K562 (cell line): Measurements from ENCODE around the gene EPB41L4B. TPM values are rescaled to one million over a fixed set of nuclear protein-coding genes. Genes with fewer than 3 reads are reported as not detected.

Experiments
- ATAC-seq: fragments of 200-7000 bp; cut with Tn5 transposase; 3 replicates; pipeline ENCODE4 v1.9.1; 2020; ENCODE audit warnings: moderate library complexity
- BruUV-seq: library from RNA; stranded (reverse); fragments of 400-500 nt; replicated peaks from 2 replicates; lab custom pipeline; 2021; lab: Mats Ljungman, UMichigan
- CTCF ChIA-PET: fragments of 300-600 bp; formaldehyde crosslinking; extraction: SDS; loops from one replicate; lab custom pipeline; 2021; ENCODE audit warnings: low intra/inter-chr PET ratio; lab: Yijun Ruan, JAX
- POLR2A ChIA-PET: fragments of 300-600, 350-650 bp; sonication (Branson Sonifier 250); formaldehyde crosslinking; extraction: SDS; loops from one replicate; lab custom pipeline; 2021; ENCODE audit warnings: antibody characterized with exemption, inconsistent platforms; lab: Yijun Ruan, JAX
- DNase-seq, 4 experiments: peaks; one replicate each; pipeline versions ENCODE4 v3.0.0 to v3.0.0-alpha.2; 2011 to 2018; ENCODE audit warnings: low spot score in 3 of 4, mixed read lengths in 3 of 4; ENCODE audit errors: extremely low read depth in 1 of 4
- FAIRE-seq: peaks from 2 replicates; lab custom pipeline; 2011; peaks lifted over from hg19 to GRCh38; lab: Jason Lieb, UNC
- H2AFZ ChIP-seq: 2 replicates; pipeline ENCODE4 v1.6.0; 2011; ENCODE audit warnings: low read depth, low read length, control low read depth, inconsistent platforms
- H3K27ac ChIP-seq: fragments of 200-600 bp; 3 replicates; pipeline ENCODE4 v1.8.0; 2011; ENCODE audit warnings: low read depth, mild to moderate bottlenecking, control low read depth, inconsistent platforms, low read length, moderate library complexity, mixed read lengths; ENCODE audit errors: extremely low read depth
- H3K27me3 ChIP-seq, 2 experiments: fragments of 300-600 bp in 1 of 2; 2 replicates in 1 of 2; 3 replicates in 1 of 2; pipeline versions ENCODE4 v1.6.0 to v1.8.0; 2011; ENCODE audit warnings: inconsistent platforms in 2 of 2, low read length in 2 of 2, mild to moderate bottlenecking in 1 of 2, mixed read lengths in 1 of 2, moderate library complexity in 1 of 2; ENCODE audit not compliant: control insufficient read depth in 2 of 2, insufficient read depth in 2 of 2
- H3K36me3 ChIP-seq: fragments of 300-600 bp; 3 replicates; pipeline ENCODE4 v1.8.0; 2011; ENCODE audit warnings: mild to moderate bottlenecking, low read length, inconsistent platforms; ENCODE audit not compliant: control insufficient read depth, insufficient read depth
- H3K4me1 ChIP-seq, 2 experiments: fragments of 200-600 bp in 1 of 2; replicated peaks in 1 of 2; 2 replicates in 1 of 2; 3 replicates in 1 of 2; pipeline versions ENCODE4 v1.5.1 to v1.8.0; 2011; ENCODE audit warnings: inconsistent platforms in 2 of 2, low read length in 2 of 2, mild to moderate bottlenecking in 1 of 2, mixed read lengths in 1 of 2, moderate library complexity in 1 of 2; ENCODE audit not compliant: control insufficient read depth in 2 of 2, insufficient read depth in 2 of 2
- H3K4me2 ChIP-seq: 2 replicates; pipeline ENCODE4 v1.6.1; 2011; ENCODE audit warnings: low read length, control low read depth, inconsistent platforms, mixed read lengths; ENCODE audit not compliant: insufficient read depth
- H3K4me3 ChIP-seq: fragments of 200-600 bp; sonication (generic), shearing (Covaris generic); 2 replicates; pipeline ENCODE4 v1.5.1; 2016; ENCODE audit warnings: control low read depth, inconsistent platforms
- H3K79me2 ChIP-seq: fragments of 200-600 bp; 3 replicates; pipeline ENCODE4 v1.8.0; 2011; ENCODE audit warnings: low read length, inconsistent platforms; ENCODE audit not compliant: control insufficient read depth, insufficient read depth
- H3K9ac ChIP-seq, 2 experiments: 2 replicates each; pipeline versions ENCODE4 v1.6.0 to v1.6.1; 2011; ENCODE audit warnings: low read depth in 2 of 2, low read length in 2 of 2, control low read depth in 1 of 2, inconsistent platforms in 1 of 2, mild to moderate bottlenecking in 1 of 2, mixed read lengths in 1 of 2; ENCODE audit not compliant: insufficient read depth in 1 of 2
- H3K9me1 ChIP-seq: one replicate; pipeline ENCODE4 v1.6.0; 2011; ENCODE audit warnings: inconsistent platforms, mild to moderate bottlenecking, low read length, moderate library complexity; ENCODE audit not compliant: control insufficient read depth, insufficient read depth
- H3K9me3 ChIP-seq: replicated peaks from 2 replicates; pipeline ENCODE4 v1.5.1; 2011; ENCODE audit warnings: low read depth, low read length, inconsistent platforms; ENCODE audit not compliant: control insufficient read depth, insufficient read depth
- H4K20me1 ChIP-seq: replicated peaks from 2 replicates; pipeline ENCODE4 v1.6.1; 2011; ENCODE audit warnings: low read length, inconsistent platforms, mixed read lengths; ENCODE audit not compliant: control insufficient read depth, insufficient read depth
- CTCF ChIP-seq, 3 experiments: IDR thresholded peaks in 2 of 3; conservative IDR thresholded peaks in 1 of 3; 2 replicates each; pipeline ENCODE4 v1.5.1; 2011 to 2012; ENCODE audit warnings: low read length in 3 of 3, mild to moderate bottlenecking in 3 of 3, control low read depth in 2 of 3, improper control_type of control experiment in 1 of 3, inconsistent platforms in 1 of 3, low read depth in 1 of 3, mixed read lengths in 1 of 3, moderate library complexity in 1 of 3; ENCODE audit not compliant: insufficient read depth in 2 of 3
- CXXC5 ChIP-seq: fragments of 250-450 bp; sonication (Bioruptor Pico); IDR thresholded peaks from 2 replicates; pipeline ENCODE4 v1.8.0; 2022; ENCODE audit warnings: inconsistent platforms, mild to moderate bottlenecking, moderate library complexity
- NR2C2 ChIP-seq, 2 experiments: fragments of 200-800 bp in 1 of 2; sonication (Bioruptor generic) in 1 of 2; sonication (generic) in 1 of 2; formaldehyde crosslinking in 1 of 2; IDR thresholded peaks; 2 replicates each; pipeline versions ENCODE4 v1.6.1 to v1.8.0; 2016 to 2022; ENCODE audit warnings: mild to moderate bottlenecking in 1 of 2, missing compliant biosample characterization in 1 of 2, missing genetic modification characterization in 1 of 2, missing genetic modification reagents in 1 of 2
- RBM34 ChIP-seq: fragments of 200-400 bp; formaldehyde crosslinking; IDR thresholded peaks from 2 replicates; pipeline ENCODE4 v1.6.1; 2018; ENCODE audit warnings: low read length, borderline replicate concordance; ENCODE audit not compliant: insufficient read depth
- ZNF133 ChIP-seq: fragments of 250-450 bp; sonication (Bioruptor Pico); IDR thresholded peaks from 2 replicates; pipeline ENCODE4 v1.4.0; 2020; ENCODE audit warnings: mild to moderate bottlenecking
- ZNF253 ChIP-seq: fragments of 250-450 bp; sonication (Bioruptor Pico); conservative IDR thresholded peaks from 2 replicates; pipeline ENCODE4 v1.6.1; 2021; ENCODE audit warnings: mild to moderate bottlenecking
- WGBS: fragments of 100-300 bp; shearing (Covaris generic); methylation state at CpG from one replicate; pipeline ENCODE4 v1.1.6; 2016; ENCODE audit warnings: low coverage, mixed read lengths; ENCODE audit not compliant: insufficient coverage; ENCODE audit errors: missing lambda C conversion rate; 5-methylcytosine and 5-hydroxymethylcytosine counted together
- in situ Hi-C: fragments of 300-500 bp; cut with MboI; formaldehyde crosslinking; loops from 4 replicates; pipeline ENCODE4 v1.15.0; 2018; ENCODE audit warnings: inconsistent platforms, mixed read lengths
- intact Hi-C: fragments of 100-400 bp; cut with micrococcal nuclease; formaldehyde crosslinking; loops from 2 replicates; pipeline ENCODE4 v1.14.2; 2022
- polyA plus RNA-seq, 8 experiments: library from polyadenylated mRNA; depleted of rRNA in 4 of 8; stranded (reverse) in 5 of 8; unstranded in 3 of 8; fragments of >200 nt; fragmentation: Nextera tagmentation in 2 of 8; fragmentation: Illumina TruSeq in 1 of 8; extraction: Ambion mirVana in 2 of 8; extraction: Trizol in 1 of 8; gene quantifications; 2 replicates each; pipeline versions ENCODE4 v1.2.1 to v1.2.3, GENCODE V29; 2011 to 2014; ENCODE audit warnings: inconsistent platforms in 1 of 8, missing spikeins in 1 of 8
- total RNA-seq, 7 experiments: library from RNA; depleted of rRNA in 6 of 7; stranded (reverse); fragments of >200 nt in 6 of 7; fragmentation: Illumina TruSeq in 2 of 7; extraction: Trizol in 2 of 7; gene quantifications; 2 replicates each; pipeline versions ENCODE4 v1.2.1 to v1.2.3, GENCODE V29; 2011 to 2021; ENCODE audit warnings: low replicate concordance in 1 of 7

EPB41L4B gene
- total and polyA plus RNA-seq, 9 of the 15 experiments (the other 6 are each of a cell fraction or from before 2014, with no cell fraction given), result 0.09 to 0.38 (median 0.21) TPM

GRCh38 chr9:109206670-109207069 is 114.2 kb downstream of the EPB41L4B start:
- Histone ChIP-seq H3K79me2 (no peaks in the 10 kb centered on the region), H3K9me3 (0 out of 2 replicates have a peak, but pooled peaks cover 1% of the 10 kb centered on the region), H3K36me3 (no peaks in the 10 kb centered on the region), H3K27ac (no peak overlapping the region), H3K4me1 (no peaks in the 10 kb centered on the region), H4K20me1 (no peaks in the 10 kb centered on the region), H3K27me3 (peaks cover 11 to 13% of the 10 kb centered on the region in 2 experiments), H3K4me2 (no peak overlapping the region), H3K9me1 (no peaks in the 10 kb centered on the region), H2AFZ (no peak overlapping the region), H3K9ac (no peak overlapping the region), H3K4me3 (no peak overlapping the region)
- intact Hi-C loops (no loop called here), in situ Hi-C loops (no loop called here)
- DNase-seq, result peak in 1 of 4 experiments; percentile 29
- TF ChIP-seq NR2C2 (CRISPR knock-in tag; IDR thresholded peaks at IDR 0.05) (no peak), NR2C2 (tag; IDR thresholded peaks at IDR 0.05) (no peak), ZNF133 (CRISPR knock-in tag) (no peak), CXXC5 (CRISPR knock-in tag) (no peak), ZNF253 (no peak), RBM34 (no peak), CTCF (IDR thresholded peaks at IDR 0.05 in 2 of 3, conservative IDR thresholded peaks at IDR 0.05 in 1 of 3; ENCODE audit: insufficient read depth in 2 of 3, low read depth in 1 of 3, low read length in 3 of 3) (peak; percentile 38 to 43 (median 39); a peak in 4 of 6 replicates)
- WGBS, result 0% methylated on average over 2 of the region's 2 CpGs
- BruUV-seq, result no TSS peak
- ATAC-seq, result peak; percentile 77
- ChIA-PET POLR2A (interaction anchor here (0.6 kb wide), 1 partner anchor 13 kb away, joined by 4 read pairs; no protein-coding TSS in a partner anchor), CTCF (no interaction called here)
- no peak for FAIRE-seq
